Activated T-helper 1 cell treated with Interleukin-2 at 50 U/mL for 16 hours (primary cell): ENCODE results near the gene ZSCAN5B.
"Not testable (repeated sequence)": the region's sequence is repeated elsewhere in the genome, so short reads cannot be mapped to it uniquely, and the experiment has no call there.

Source experiments
- DNase-seq: peaks from one replicate; pipeline ENCODE4 v3.0.0-alpha.2; 2020; ENCODE audit warnings: low read depth

ZSCAN5B gene

GRCh38 chr19:56197646-56198045, at the start of gene ZSCAN5B:
ZSCAN5B (minus strand) TSS chr19:56197783; CDS start chr19:56193052, 4,731 bp downstream.
- DNase-seq = not testable (repeated sequence)

GRCh38 chr19:56245764-56246163, 48.2 kb upstream of the ZSCAN5B start:
- not testable (repeated sequence) for DNase-seq

- no peak for DNase-seq
These were observed 47.6 kb upstream of the ZSCAN5B start for GRCh38 chr19:56245121-56245740.

- DNase-seq = no peak
These were observed 25.9 kb upstream of the ZSCAN5B start for GRCh38 chr19:56223481-56223880.

GRCh38 chr19:56222901-56223300, 25.3 kb upstream of the ZSCAN5B start:
- no peak for DNase-seq

GRCh38 chr19:56221851-56222250, 24.3 kb upstream of the ZSCAN5B start:
- no peak for DNase-seq

GRCh38 chr19:56221442-56221841, 23.9 kb upstream of the ZSCAN5B start:
- DNase-seq = not testable (repeated sequence)

- no peak for DNase-seq
These were observed 21.4 kb upstream of the ZSCAN5B start for GRCh38 chr19:56218961-56219360.

- no peak for DNase-seq
These were observed 19.7 kb upstream of the ZSCAN5B start for GRCh38 chr19:56217039-56217949.

- DNase-seq = no peak
These were observed 14.1 kb upstream of the ZSCAN5B start for GRCh38 chr19:56211718-56212117.

GRCh38 chr19:56210036-56210435, 12.5 kb upstream of the ZSCAN5B start:
- DNase-seq = not testable (repeated sequence)

GRCh38 chr19:56209091-56209490, 11.5 kb upstream of the ZSCAN5B start:
- no peak for DNase-seq

- not testable (repeated sequence) for DNase-seq
These were observed 10.0 kb upstream of the ZSCAN5B start for GRCh38 chr19:56207581-56207980.

- no peak for DNase-seq
These were observed 4.4 kb upstream of the ZSCAN5B start, which contains the start of gene ZSCAN5C for GRCh38 chr19:56201973-56202372. ZSCAN5C (plus strand) TSS chr19:56202273; CDS start chr19:56205914, 3,641 bp downstream.

- DNase-seq = no peak
These were observed 2.1 kb upstream of the ZSCAN5B start for GRCh38 chr19:56199687-56200086.

GRCh38 chr19:56193981-56194640, 3.5 kb downstream of the ZSCAN5B start:
- no peak for DNase-seq

- DNase-seq = no peak
These were observed 5.9 kb downstream of the ZSCAN5B start for GRCh38 chr19:56191711-56192110.

GRCh38 chr19:56191115-56191514, 6.5 kb downstream of the ZSCAN5B start:
- DNase-seq = no peak

GRCh38 chr19:56189785-56190184, 7.8 kb downstream of the ZSCAN5B start:
- no peak for DNase-seq

GRCh38 chr19:56177564-56178243, 19.9 kb downstream of the ZSCAN5B start:
- no peak for DNase-seq

GRCh38 chr19:56176881-56177280, 20.7 kb downstream of the ZSCAN5B start:
- no peak for DNase-seq

GRCh38 chr19:56176310-56176709, 21.3 kb downstream of the ZSCAN5B start:
- not testable (repeated sequence) for DNase-seq
